ENCODE data around the gene ONECUT3.

DNA sequence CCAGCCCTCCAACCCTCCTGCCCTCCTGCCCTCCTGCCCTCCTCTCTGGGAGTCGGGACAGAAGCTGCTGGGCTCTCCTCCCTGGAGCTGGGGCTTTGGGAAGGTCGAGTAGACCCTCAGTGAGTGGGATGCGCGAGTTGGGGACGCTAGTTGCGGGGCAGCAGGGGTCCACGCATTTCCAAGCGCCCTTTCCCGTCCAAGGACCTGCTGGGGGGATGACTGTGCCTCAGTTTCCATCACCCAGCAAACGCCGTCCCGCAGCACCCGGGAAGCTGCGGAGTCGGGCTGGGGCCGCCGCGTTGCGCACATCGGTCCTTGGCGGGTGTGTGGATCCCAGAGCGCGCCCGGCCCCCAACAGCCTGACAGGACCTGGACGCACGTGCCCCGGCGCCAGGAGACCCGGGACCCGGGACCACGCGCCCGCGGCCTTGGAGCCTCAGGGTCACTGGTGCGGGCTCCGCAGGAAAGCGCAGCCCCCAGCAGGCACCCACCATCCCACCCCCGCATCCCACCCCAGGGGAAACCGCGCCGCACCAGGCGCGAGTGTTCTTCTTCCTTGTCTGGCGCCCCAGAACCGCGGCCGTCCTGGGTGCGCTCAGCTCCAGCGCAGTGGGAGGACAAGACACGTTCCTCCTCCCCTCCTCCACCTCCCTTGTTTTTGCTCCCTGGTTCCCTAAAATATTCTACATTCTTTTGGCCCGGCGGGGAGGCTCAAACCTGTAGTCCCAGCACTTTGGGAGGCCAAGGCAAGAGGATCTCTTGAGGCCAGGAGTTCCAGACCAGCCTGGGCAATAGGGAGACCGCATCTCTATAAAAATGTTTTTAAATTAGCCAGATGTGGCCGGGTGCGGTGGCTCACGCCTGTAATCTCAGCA lies 9.2 kb downstream of the ONECUT3 start:
- TF ChIP-seq FOXP1 (CRISPR knock-in tag; IDR thresholded peaks at IDR 0.05; ENCODE audit: borderline replicate concordance) = no peak
- TF ChIP-seq, protein P1, sequence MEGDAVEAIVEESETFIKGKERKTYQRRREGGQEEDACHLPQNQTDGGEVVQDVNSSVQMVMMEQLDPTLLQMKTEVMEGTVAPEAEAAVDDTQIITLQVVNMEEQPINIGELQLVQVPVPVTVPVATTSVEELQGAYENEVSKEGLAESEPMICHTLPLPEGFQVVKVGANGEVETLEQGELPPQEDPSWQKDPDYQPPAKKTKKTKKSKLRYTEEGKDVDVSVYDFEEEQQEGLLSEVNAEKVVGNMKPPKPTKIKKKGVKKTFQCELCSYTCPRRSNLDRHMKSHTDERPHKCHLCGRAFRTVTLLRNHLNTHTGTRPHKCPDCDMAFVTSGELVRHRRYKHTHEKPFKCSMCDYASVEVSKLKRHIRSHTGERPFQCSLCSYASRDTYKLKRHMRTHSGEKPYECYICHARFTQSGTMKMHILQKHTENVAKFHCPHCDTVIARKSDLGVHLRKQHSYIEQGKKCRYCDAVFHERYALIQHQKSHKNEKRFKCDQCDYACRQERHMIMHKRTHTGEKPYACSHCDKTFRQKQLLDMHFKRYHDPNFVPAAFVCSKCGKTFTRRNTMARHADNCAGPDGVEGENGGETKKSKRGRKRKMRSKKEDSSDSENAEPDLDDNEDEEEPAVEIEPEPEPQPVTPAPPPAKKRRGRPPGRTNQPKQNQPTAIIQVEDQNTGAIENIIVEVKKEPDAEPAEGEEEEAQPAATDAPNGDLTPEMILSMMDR (IDR thresholded peaks at IDR 0.05) = no peak
- TF ChIP-seq, protein P2, sequence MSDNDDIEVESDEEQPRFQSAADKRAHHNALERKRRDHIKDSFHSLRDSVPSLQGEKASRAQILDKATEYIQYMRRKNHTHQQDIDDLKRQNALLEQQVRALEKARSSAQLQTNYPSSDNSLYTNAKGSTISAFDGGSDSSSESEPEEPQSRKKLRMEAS (CRISPR knock-in tag; IDR thresholded peaks at IDR 0.05) = no peak
- TF ChIP-seq, protein P3, sequence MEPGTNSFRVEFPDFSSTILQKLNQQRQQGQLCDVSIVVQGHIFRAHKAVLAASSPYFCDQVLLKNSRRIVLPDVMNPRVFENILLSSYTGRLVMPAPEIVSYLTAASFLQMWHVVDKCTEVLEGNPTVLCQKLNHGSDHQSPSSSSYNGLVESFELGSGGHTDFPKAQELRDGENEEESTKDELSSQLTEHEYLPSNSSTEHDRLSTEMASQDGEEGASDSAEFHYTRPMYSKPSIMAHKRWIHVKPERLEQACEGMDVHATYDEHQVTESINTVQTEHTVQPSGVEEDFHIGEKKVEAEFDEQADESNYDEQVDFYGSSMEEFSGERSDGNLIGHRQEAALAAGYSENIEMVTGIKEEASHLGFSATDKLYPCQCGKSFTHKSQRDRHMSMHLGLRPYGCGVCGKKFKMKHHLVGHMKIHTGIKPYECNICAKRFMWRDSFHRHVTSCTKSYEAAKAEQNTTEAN (CRISPR knock-in tag; IDR thresholded peaks at IDR 0.05) = no peak
- TF ChIP-seq JAZF1 (CRISPR knock-in tag; IDR thresholded peaks at IDR 0.05) = no peak
- TF ChIP-seq, protein P4, sequence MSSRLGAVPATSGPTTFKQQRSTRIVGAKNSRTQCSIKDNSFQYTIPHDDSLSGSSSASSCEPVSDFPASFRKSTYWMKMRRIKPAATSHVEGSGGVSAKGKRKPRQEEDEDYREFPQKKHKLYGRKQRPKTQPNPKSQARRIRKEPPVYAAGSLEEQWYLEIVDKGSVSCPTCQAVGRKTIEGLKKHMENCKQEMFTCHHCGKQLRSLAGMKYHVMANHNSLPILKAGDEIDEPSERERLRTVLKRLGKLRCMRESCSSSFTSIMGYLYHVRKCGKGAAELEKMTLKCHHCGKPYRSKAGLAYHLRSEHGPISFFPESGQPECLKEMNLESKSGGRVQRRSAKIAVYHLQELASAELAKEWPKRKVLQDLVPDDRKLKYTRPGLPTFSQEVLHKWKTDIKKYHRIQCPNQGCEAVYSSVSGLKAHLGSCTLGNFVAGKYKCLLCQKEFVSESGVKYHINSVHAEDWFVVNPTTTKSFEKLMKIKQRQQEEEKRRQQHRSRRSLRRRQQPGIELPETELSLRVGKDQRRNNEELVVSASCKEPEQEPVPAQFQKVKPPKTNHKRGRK (CRISPR knock-in tag; IDR thresholded peaks at IDR 0.05; ENCODE audit: borderline replicate concordance) = no peak
- no peak for TF ChIP-seq TCF7 (CRISPR knock-in tag; IDR thresholded peaks at IDR 0.05; ENCODE audit: low read depth)
- TF ChIP-seq SMAD3 (CRISPR knock-in tag; IDR thresholded peaks at IDR 0.05; ENCODE audit: borderline replicate concordance) = no peak
- TF ChIP-seq, protein P5, sequence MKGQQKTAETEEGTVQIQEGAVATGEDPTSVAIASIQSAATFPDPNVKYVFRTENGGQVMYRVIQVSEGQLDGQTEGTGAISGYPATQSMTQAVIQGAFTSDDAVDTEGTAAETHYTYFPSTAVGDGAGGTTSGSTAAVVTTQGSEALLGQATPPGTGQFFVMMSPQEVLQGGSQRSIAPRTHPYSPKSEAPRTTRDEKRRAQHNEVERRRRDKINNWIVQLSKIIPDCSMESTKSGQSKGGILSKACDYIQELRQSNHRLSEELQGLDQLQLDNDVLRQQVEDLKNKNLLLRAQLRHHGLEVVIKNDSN (CRISPR knock-in tag; IDR thresholded peaks at IDR 0.05) = no peak
- no peak for TF ChIP-seq ZNF263 (CRISPR knock-in tag; IDR thresholded peaks at IDR 0.05; ENCODE audit: low read depth)
- no peak for TF ChIP-seq NR3C1 (CRISPR knock-in tag; conservative IDR thresholded peaks at IDR 0.05; ENCODE audit: low read depth)
- no peak for TF ChIP-seq ESRRA (CRISPR knock-in tag; IDR thresholded peaks at IDR 0.05; ENCODE audit: borderline replicate concordance)

Data from WTC11 (cell line).